Stimulated activated naive CD4-positive, alpha-beta T cell (primary cell): Measurements from ENCODE around the gene HMGXB3.

Experiments
- DNase-seq, 6 experiments: peaks; one replicate each; lab custom pipeline; 2025; lab: John Stamatoyannopoulos, UW

HMGXB3 gene

GRCh38 chr5:150000256-150000989 is at the start of gene HMGXB3, which contains the start of gene TIGD6:
HMGXB3 (plus strand) TSS chr5:150000739; CDS start chr5:150004853, 4,114 bp downstream.
TIGD6 (minus strand) TSS chr5:150000654; CDS start chr5:149996348, 4,306 bp downstream.
- DNase-seq = peak; percentile 68 to 87 (median 74)

- no peak for DNase-seq
Measured at GRCh38 chr5:149951138-149951749, 49.3 kb upstream of the HMGXB3 start.

GRCh38 chr5:149953436-149954121 is 47.0 kb upstream of the HMGXB3 start:
- no peak for DNase-seq

- no peak for DNase-seq
Measured at GRCh38 chr5:149954798-149955197, 45.7 kb upstream of the HMGXB3 start.

GRCh38 chr5:149956685-149957084 is 43.9 kb upstream of the HMGXB3 start:
- no peak for DNase-seq

- no peak for DNase-seq
Measured at GRCh38 chr5:149957855-149958254, 42.7 kb upstream of the HMGXB3 start.

GRCh38 chr5:149959406-149960236 is 40.9 kb upstream of the HMGXB3 start:
- peak in 3 of 6 experiments; percentile 17 to 32 (median 24) for DNase-seq

- peak; percentile 86 to 94 (median 88) for DNase-seq
Measured at GRCh38 chr5:149960272-149961185, 40.0 kb upstream of the HMGXB3 start, which contains the start of gene SLC26A2. SLC26A2 (plus strand) TSS chr5:149960758; CDS start chr5:149977653, 16,895 bp downstream.

- DNase-seq = peak in 1 of 6 experiments; percentile 14
Measured at GRCh38 chr5:149961186-149961685, 39.3 kb upstream of the HMGXB3 start.

GRCh38 chr5:149961957-149962409 is 38.6 kb upstream of the HMGXB3 start:
- DNase-seq = peak in 3 of 6 experiments; percentile 7 to 14 (median 11)

GRCh38 chr5:149962601-149963300 is 37.8 kb upstream of the HMGXB3 start:
- DNase-seq = no peak

GRCh38 chr5:149963729-149964128 is 36.8 kb upstream of the HMGXB3 start:
- DNase-seq = no peak

GRCh38 chr5:149966946-149967345 is 33.6 kb upstream of the HMGXB3 start:
- no peak for DNase-seq

GRCh38 chr5:149969181-149969930 is 31.2 kb upstream of the HMGXB3 start:
- no peak for DNase-seq

GRCh38 chr5:149975409-149975808 is 25.1 kb upstream of the HMGXB3 start:
- DNase-seq = no peak

- no peak for DNase-seq
Measured at GRCh38 chr5:149979896-149980295, 20.6 kb upstream of the HMGXB3 start.

- no peak for DNase-seq
Measured at GRCh38 chr5:149981206-149981605, 19.3 kb upstream of the HMGXB3 start.

GRCh38 chr5:149982505-149982904 is 18.0 kb upstream of the HMGXB3 start:
- DNase-seq = no peak

GRCh38 chr5:149988126-149988525 is 12.4 kb upstream of the HMGXB3 start:
- no peak for DNase-seq
